HG03457 (cell line): Measurements from ENCODE around the gene ZSWIM1.
"Not testable (repeated sequence)": the region's sequence is repeated elsewhere in the genome, so short reads cannot be mapped to it uniquely, and the experiment has no call there.

Experiments used
- ATAC-seq: cut with Tn5 transposase; IDR thresholded peaks from one replicate; pipeline ENCODE4 v1.9.1; 2021; ENCODE audit warnings: moderate number of reproducible peaks; ENCODE audit not compliant: unreplicated experiment

Gene ZSWIM1

GRCh38 chr20:45853484-45853883, 27.5 kb upstream of the ZSWIM1 start:
- ATAC-seq: no peak

GRCh38 chr20:45857114-45857881, 23.7 kb upstream of the ZSWIM1 start, which contains the start of the genes ACOT8 and ZSWIM3:
ACOT8 (minus strand) TSS chr20:45857392; CDS start chr20:45857315, 77 bp downstream.
ZSWIM3 (plus strand) TSS chr20:45857614; CDS start chr20:45857826, 212 bp downstream.
- peak; percentile 83 for ATAC-seq

- no peak for ATAC-seq
Observed at GRCh38 chr20:45857882-45858216, 23.2 kb upstream of the ZSWIM1 start.

- no peak for ATAC-seq
Observed at GRCh38 chr20:45859916-45860315, 21.1 kb upstream of the ZSWIM1 start.

GRCh38 chr20:45860560-45861220, 20.3 kb upstream of the ZSWIM1 start:
- no peak for ATAC-seq

- ATAC-seq: no peak
Observed at GRCh38 chr20:45861221-45862075, 19.6 kb upstream of the ZSWIM1 start.

- no peak for ATAC-seq
Observed at GRCh38 chr20:45863543-45864470, 17.2 kb upstream of the ZSWIM1 start.

- no peak for ATAC-seq
Observed at GRCh38 chr20:45866454-45866853, 14.6 kb upstream of the ZSWIM1 start.

GRCh38 chr20:45867136-45867818, 13.8 kb upstream of the ZSWIM1 start:
- ATAC-seq: no peak

GRCh38 chr20:45867819-45868176, 13.2 kb upstream of the ZSWIM1 start:
- no peak for ATAC-seq

GRCh38 chr20:45872626-45873025, 8.4 kb upstream of the ZSWIM1 start:
- ATAC-seq: no peak

- no peak for ATAC-seq
Observed at GRCh38 chr20:45873409-45874103, 7.5 kb upstream of the ZSWIM1 start.

- not testable (repeated sequence) for ATAC-seq
Observed at GRCh38 chr20:45874104-45874481, 6.9 kb upstream of the ZSWIM1 start.

- no peak for ATAC-seq
Observed at GRCh38 chr20:45874576-45874975, 6.5 kb upstream of the ZSWIM1 start.

- no peak for ATAC-seq
Observed at GRCh38 chr20:45878076-45878761, 2.8 kb upstream of the ZSWIM1 start.

- no peak for ATAC-seq
Observed at GRCh38 chr20:45882469-45883099, 1.6 kb downstream of the ZSWIM1 start.

- no peak for ATAC-seq
Observed at GRCh38 chr20:45883100-45883469, 2.1 kb downstream of the ZSWIM1 start.

GRCh38 chr20:45886590-45887345, 5.7 kb downstream of the ZSWIM1 start:
- ATAC-seq: no peak
